ENCODE results near the gene FAM20C.

Gene FAM20C

GRCh38 chr7:214410-215212 lies 22.2 kb downstream of the FAM20C start:
- peaks cover 2% of the 10 kb centered on the region for H3K27me3 Mint-ChIP-seq (ENCODE audit: low read depth, poor library complexity)
- no peak overlapping the region for H3K27ac Mint-ChIP-seq
- peaks cover 14% of the 10 kb centered on the region for H3K4me1 Mint-ChIP-seq
- H3K36me3 Mint-ChIP-seq (ENCODE audit: low read depth): no peaks in the 10 kb centered on the region
- DNase-seq: no peak
- peaks cover 9% of the 10 kb centered on the region for H3K9me3 Mint-ChIP-seq
- H3K4me3 Mint-ChIP-seq: no peak overlapping the region
- TF ChIP-seq, protein P1, sequence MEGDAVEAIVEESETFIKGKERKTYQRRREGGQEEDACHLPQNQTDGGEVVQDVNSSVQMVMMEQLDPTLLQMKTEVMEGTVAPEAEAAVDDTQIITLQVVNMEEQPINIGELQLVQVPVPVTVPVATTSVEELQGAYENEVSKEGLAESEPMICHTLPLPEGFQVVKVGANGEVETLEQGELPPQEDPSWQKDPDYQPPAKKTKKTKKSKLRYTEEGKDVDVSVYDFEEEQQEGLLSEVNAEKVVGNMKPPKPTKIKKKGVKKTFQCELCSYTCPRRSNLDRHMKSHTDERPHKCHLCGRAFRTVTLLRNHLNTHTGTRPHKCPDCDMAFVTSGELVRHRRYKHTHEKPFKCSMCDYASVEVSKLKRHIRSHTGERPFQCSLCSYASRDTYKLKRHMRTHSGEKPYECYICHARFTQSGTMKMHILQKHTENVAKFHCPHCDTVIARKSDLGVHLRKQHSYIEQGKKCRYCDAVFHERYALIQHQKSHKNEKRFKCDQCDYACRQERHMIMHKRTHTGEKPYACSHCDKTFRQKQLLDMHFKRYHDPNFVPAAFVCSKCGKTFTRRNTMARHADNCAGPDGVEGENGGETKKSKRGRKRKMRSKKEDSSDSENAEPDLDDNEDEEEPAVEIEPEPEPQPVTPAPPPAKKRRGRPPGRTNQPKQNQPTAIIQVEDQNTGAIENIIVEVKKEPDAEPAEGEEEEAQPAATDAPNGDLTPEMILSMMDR (IDR thresholded peaks at IDR 0.05): no peak

GRCh38 chr7:216360-217300 lies 24.3 kb downstream of the FAM20C start:
- peaks cover 9% of the 10 kb centered on the region for H3K9me3 Mint-ChIP-seq
- peaks cover 2% of the 10 kb centered on the region for H3K27me3 Mint-ChIP-seq (ENCODE audit: low read depth, poor library complexity)
- TF ChIP-seq, protein P1 (IDR thresholded peaks at IDR 0.05): no peak
- peaks cover 21% of the 10 kb centered on the region for H3K4me1 Mint-ChIP-seq
- H3K27ac Mint-ChIP-seq: peak overlapping the region; percentile 52
- no peaks in the 10 kb centered on the region for H3K36me3 Mint-ChIP-seq (ENCODE audit: low read depth)
- no peak for DNase-seq
- H3K4me3 Mint-ChIP-seq: no peak overlapping the region

DNA sequence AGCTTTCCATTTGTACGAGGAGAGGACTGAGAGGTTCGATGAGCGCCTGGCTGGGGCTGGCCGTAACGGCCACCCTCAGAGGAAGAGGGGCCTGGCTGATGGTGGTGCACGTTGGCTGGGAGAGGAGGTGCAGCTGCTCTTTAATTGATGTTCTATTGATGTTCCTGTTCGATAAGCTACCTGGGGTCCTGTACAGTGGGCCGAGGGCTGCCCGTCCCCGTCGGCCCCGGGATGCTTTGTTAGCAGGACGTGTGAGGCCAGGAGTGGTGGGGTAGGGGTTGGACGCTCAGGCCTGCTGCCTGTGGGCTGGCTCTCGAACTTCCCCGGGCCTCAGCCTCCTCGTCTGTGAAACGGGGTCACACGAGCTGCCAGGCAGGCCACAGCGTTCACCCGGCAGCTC lies 25.4 kb downstream of the FAM20C start:
- no peaks in the 10 kb centered on the region for H3K36me3 Mint-ChIP-seq (ENCODE audit: low read depth)
- H3K4me1 Mint-ChIP-seq: peaks cover 31% of the 10 kb centered on the region
- H3K27ac Mint-ChIP-seq: no peak overlapping the region
- TF ChIP-seq, protein P1 (IDR thresholded peaks at IDR 0.05): no peak
- DNase-seq: no peak
- peaks cover 9% of the 10 kb centered on the region for H3K9me3 Mint-ChIP-seq
- no peak overlapping the region for H3K4me3 Mint-ChIP-seq
- H3K27me3 Mint-ChIP-seq (ENCODE audit: low read depth, poor library complexity): peaks cover 4% of the 10 kb centered on the region

DNA sequence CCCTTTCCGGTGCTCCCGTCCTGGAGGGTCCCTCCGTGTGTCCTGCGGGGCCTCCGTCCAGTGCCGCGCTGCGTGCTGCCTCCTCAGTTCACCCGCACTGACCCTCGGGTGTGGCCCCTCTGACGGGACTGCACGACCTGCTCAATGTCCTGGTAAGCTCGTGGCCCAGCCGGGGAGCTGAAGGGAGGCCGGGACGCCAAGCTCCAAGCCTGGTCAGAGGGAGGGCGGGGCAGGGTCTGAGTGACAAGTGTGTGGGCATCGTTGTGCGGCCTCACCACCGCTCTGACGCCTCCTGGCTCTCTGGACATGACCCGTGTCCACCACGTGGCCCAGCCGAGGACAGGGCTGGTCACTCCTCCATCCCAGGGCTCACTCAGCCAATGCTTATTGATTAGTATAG lies 25.9 kb downstream of the FAM20C start:
- Mint-ChIP-seq H3K27ac (no peak overlapping the region), H3K4me1 (peaks cover 36% of the 10 kb centered on the region)

GRCh38 chr7:218896-219580 lies 26.7 kb downstream of the FAM20C start:
- no peak for DNase-seq
- Mint-ChIP-seq H3K27me3 (ENCODE audit: low read depth, poor library complexity) (peaks cover 4% of the 10 kb centered on the region), H3K9me3 (no peaks in the 10 kb centered on the region), H3K36me3 (ENCODE audit: low read depth) (no peaks in the 10 kb centered on the region), H3K4me1 (peaks cover 36% of the 10 kb centered on the region), H3K4me3 (no peak overlapping the region), H3K27ac (no peak overlapping the region)
- TF ChIP-seq, protein P1 (IDR thresholded peaks at IDR 0.05): no peak

More for the DNA sequence above, 25.9 kb downstream of the FAM20C start:
- H3K36me3 Mint-ChIP-seq (ENCODE audit: low read depth): no peaks in the 10 kb centered on the region
- peaks cover 6% of the 10 kb centered on the region for H3K9me3 Mint-ChIP-seq
- H3K27me3 Mint-ChIP-seq (ENCODE audit: low read depth, poor library complexity): peaks cover 4% of the 10 kb centered on the region
- DNase-seq: no peak
- TF ChIP-seq, protein P1 (IDR thresholded peaks at IDR 0.05): no peak
- H3K4me3 Mint-ChIP-seq: no peak overlapping the region

Data from nephron progenitor cell (in vitro differentiated cells).